ENCODE results near the gene PIM2.

The PIM2 gene

DNA sequence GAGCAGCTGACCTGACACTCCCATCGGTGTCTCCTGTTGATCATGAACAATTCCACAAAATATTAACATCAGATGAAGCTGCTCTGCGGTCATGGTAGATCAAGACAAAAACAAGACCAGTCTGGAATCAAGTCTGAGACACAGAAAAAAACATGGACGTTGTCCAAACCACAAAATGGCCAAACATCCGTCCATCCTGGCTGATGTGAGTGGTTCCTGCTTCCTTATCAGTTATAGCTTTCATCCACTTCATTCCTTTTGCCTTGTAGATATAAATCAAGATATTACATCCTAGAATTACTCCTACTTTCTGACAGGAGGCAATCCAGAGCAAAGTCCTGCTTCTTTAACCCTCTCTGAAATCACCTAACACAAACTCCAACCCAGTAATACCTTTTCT lies 54.6 kb downstream of the PIM2 start:
- no peak for DNase-seq (ENCODE audit: low spot score)
